Nephron (organoid): ENCODE measurements around the gene NTF3.

ENCODE experiments used
- H3K27ac Mint-ChIP-seq, 3 experiments: 2 replicates each; pipeline ENCODE4 v1.8.0; 2020; ENCODE audit warnings: mixed read lengths in 3 of 3, mild to moderate bottlenecking in 2 of 3, moderate library complexity in 1 of 3
- H3K27me3 Mint-ChIP-seq: 2 replicates; pipeline ENCODE4 v1.8.0; 2021; ENCODE audit warnings: low read depth, mild to moderate bottlenecking, moderate library complexity, mixed read lengths
- H3K36me3 Mint-ChIP-seq: 2 replicates; pipeline ENCODE4 v1.8.0; 2020; ENCODE audit warnings: low read depth, mixed read lengths
- H3K4me1 Mint-ChIP-seq: 2 replicates; pipeline ENCODE4 v1.8.0; 2020; ENCODE audit warnings: mixed read lengths
- H3K4me3 Mint-ChIP-seq, 3 experiments: 2 replicates each; pipeline ENCODE4 v1.8.0; 2020; ENCODE audit warnings: mild to moderate bottlenecking in 3 of 3, mixed read lengths in 3 of 3, moderate library complexity in 2 of 3
- H3K9me3 Mint-ChIP-seq: 2 replicates; pipeline ENCODE4 v1.8.0; 2020; ENCODE audit warnings: mixed read lengths
- CTCF ChIP-seq, 3 experiments: fragments of 200-600 bp; sonication (generic); IDR thresholded peaks; one replicate each; pipeline ENCODE4 v1.5.0; 2021; ENCODE audit warnings: antibody characterized with exemption in 3 of 3; ENCODE audit not compliant: unreplicated experiment in 3 of 3

NTF3 gene

DNA sequence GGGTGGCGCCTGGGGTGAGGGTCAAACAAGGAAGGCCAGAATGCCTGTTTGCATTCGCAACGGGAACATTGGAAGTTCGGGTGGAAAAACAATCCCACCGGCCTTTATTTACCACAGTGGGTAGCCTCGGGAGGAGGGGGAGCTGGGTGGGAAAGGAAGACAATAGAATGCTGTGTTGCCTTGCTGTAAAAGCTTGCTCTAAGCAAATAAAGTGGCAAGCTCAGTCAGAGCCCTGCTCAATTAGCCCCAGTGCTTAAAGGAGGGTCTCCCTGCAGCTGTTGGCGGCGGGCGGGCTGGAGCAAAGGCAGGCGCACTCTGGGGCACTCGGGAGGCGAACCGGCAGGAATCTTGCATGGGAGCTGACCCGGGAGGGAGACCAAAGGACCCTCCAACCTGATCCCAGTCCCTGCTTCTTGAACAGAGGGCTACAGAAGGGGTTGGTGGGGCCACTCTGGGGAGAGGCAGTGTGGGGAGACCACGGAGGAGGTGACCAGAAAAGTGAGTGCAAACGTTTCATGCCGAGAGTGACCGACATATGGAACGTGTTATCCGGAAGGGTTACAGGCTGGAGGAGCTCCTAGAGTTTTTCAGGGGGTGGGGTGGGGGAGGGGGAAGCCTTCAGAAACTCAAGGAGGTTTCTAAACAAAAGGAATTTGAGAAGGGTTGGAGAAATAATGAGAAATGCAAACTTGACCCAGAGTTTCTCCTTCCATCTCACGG is 48.5 kb downstream of the NTF3 start:
- Mint-ChIP-seq H3K36me3 (no peaks in the 10 kb centered on the region), H3K4me3 (peak overlapping the region; percentile 64 to 77 (median 66)), H3K9me3 (no peaks in the 10 kb centered on the region), H3K4me1 (peaks cover 31% of the 10 kb centered on the region), H3K27ac (peak overlapping the region in 1 of 3 experiments; percentile 96), H3K27me3 (no peaks in the 10 kb centered on the region)
- no peak for TF ChIP-seq CTCF (IDR thresholded peaks at IDR 0.05; ENCODE audit: unreplicated experiment in 3 of 3)

- peaks cover 31% of the 10 kb centered on the region for H3K4me1 Mint-ChIP-seq
- H3K36me3 Mint-ChIP-seq, result no peaks in the 10 kb centered on the region
- TF ChIP-seq CTCF (IDR thresholded peaks at IDR 0.05; ENCODE audit: unreplicated experiment in 3 of 3), result no peak
- H3K27me3 Mint-ChIP-seq, result no peaks in the 10 kb centered on the region
- no peak overlapping the region for H3K27ac Mint-ChIP-seq
- no peak overlapping the region for H3K4me3 Mint-ChIP-seq
- H3K9me3 Mint-ChIP-seq, result no peaks in the 10 kb centered on the region
These were observed 49.0 kb downstream of the NTF3 start for GRCh38 chr12:5480938-5481303.

DNA sequence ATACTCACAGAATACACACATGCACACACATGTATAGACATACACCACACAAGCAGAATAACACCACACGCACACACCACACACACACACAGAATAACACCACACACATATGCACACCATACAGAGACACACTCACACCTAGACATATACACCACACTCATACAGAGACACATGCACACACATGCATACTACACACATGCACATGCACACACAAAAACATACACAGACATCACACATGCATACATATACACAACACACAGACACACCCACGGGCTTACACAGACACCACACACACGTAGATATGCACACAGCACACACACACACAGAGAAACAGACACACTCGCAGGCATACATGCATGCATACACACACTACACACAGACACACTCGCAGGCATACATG is 49.7 kb downstream of the NTF3 start:
- no peak for TF ChIP-seq CTCF (IDR thresholded peaks at IDR 0.05; ENCODE audit: unreplicated experiment in 3 of 3)
- H3K27ac Mint-ChIP-seq, result no peak overlapping the region
- H3K27me3 Mint-ChIP-seq, result no peaks in the 10 kb centered on the region
- no peak overlapping the region for H3K4me3 Mint-ChIP-seq
- H3K36me3 Mint-ChIP-seq, result no peaks in the 10 kb centered on the region
- H3K4me1 Mint-ChIP-seq, result peaks cover 26% of the 10 kb centered on the region
- no peaks in the 10 kb centered on the region for H3K9me3 Mint-ChIP-seq

DNA sequence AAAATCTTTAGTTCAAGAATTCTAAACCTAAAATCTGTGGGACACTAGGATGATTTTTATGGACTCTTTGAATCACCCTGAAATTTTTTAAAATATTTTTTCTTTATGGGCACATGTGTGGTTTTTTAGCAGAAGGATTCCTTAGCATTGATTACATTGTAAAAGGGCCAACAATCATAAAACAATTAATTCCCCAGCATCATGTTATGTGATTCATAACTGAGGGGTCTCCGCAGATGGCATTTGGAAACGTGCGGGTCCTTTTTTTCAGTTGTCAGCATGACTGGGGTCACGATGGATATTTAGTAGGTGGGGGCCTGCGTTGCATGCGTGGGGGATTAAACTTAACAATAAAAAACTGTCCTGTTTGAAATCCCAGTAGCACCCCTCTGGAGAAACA is 52.5 kb downstream of the NTF3 start:
- H3K36me3 Mint-ChIP-seq, result no peaks in the 10 kb centered on the region
- no peak for TF ChIP-seq CTCF (IDR thresholded peaks at IDR 0.05; ENCODE audit: unreplicated experiment in 3 of 3)
- peak overlapping the region in 2 of 3 experiments; percentile 13 to 44 for H3K27ac Mint-ChIP-seq
- no peak overlapping the region for H3K4me3 Mint-ChIP-seq
- H3K4me1 Mint-ChIP-seq, result peaks cover 36% of the 10 kb centered on the region
- H3K27me3 Mint-ChIP-seq, result no peaks in the 10 kb centered on the region
- no peaks in the 10 kb centered on the region for H3K9me3 Mint-ChIP-seq

DNA sequence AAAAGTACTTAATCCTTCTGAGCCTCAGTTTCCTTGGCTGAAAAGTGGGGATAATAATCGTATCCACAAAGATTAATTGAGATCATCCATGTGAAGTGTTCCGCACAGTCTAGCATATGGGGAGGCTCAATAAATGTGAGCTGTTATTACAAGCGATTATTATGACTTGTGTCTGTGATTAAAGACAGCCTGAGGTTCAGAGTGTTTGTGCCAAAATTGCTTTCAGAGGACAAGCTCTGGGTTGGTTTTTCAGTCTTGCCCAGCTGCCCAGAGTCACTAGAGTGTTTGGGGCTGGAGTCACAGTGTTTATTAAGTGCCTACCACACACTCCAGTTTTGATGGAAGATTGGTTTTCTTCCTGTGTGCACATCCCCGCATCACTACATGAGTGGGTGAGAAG is 53.5 kb downstream of the NTF3 start:
- Mint-ChIP-seq H3K27me3 (no peaks in the 10 kb centered on the region), H3K4me1 (peaks cover 37% of the 10 kb centered on the region), H3K27ac (peak overlapping the region in 1 of 3 experiments; percentile 13), H3K4me3 (no peak overlapping the region), H3K9me3 (no peaks in the 10 kb centered on the region), H3K36me3 (no peaks in the 10 kb centered on the region)
- no peak for TF ChIP-seq CTCF (IDR thresholded peaks at IDR 0.05; ENCODE audit: unreplicated experiment in 3 of 3)

- no peak for TF ChIP-seq CTCF (IDR thresholded peaks at IDR 0.05; ENCODE audit: unreplicated experiment in 3 of 3)
- peaks cover 48% of the 10 kb centered on the region for H3K4me1 Mint-ChIP-seq
- H3K4me3 Mint-ChIP-seq, result no peak overlapping the region
- no peaks in the 10 kb centered on the region for H3K36me3 Mint-ChIP-seq
- H3K27ac Mint-ChIP-seq, result peak overlapping the region in 2 of 3 experiments; percentile 73 to 79
- H3K9me3 Mint-ChIP-seq, result no peaks in the 10 kb centered on the region
- H3K27me3 Mint-ChIP-seq, result no peaks in the 10 kb centered on the region
These were observed 55.2 kb downstream of the NTF3 start for GRCh38 chr12:5487076-5487475.
